NCI-H1092 (cell line): ENCODE results near the gene MSS51.
"Not testable (repeated sequence)": the region's sequence is repeated elsewhere in the genome, so short reads cannot be mapped to it uniquely, and the experiment has no call there.

ENCODE experiments used
- DNase-seq: peaks from one replicate; lab custom pipeline; 2025; lab: John Stamatoyannopoulos, UW

Gene MSS51

DNA sequence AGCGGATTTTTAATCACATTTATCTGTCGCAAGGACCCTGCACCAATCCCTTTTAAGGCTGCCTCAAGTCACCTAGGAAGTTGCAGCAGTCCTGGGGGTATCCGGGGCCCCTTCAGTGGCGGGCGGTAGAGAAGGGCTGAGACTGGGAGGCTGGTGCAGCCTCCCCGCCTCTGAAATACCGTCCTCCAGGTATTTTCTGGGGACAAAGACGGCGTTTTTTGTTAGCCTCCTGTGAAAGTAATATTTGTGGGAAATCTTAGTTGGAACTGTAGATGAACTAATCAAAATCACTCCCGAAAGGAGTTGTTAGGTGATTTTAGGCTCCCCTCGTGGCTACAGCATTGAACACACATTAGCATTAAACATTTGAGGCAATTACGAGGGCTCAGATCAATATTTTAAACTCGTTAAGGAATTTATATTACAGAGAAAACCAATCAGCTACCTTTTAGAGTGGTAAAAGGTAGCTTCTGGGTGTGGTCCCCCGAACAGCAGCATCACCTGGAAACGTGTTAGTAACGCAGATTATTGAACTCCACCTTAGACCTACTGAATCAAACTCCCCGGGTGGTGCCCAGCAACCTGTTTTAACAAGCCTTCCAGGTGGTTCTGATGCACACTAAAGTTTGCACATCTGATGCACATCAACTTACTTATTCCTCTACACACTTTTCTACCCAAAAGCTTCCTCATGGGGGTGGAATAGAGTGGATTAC, 19.0 kb downstream of the MSS51 start:
- DNase-seq: no peak

GRCh38 chr10:73413528-73414229, 19.7 kb downstream of the MSS51 start, which contains the start of gene ANXA7:
Gene ANXA7, minus strand, starts transcription at chr10:73414058. Its CDS starts 13,202 bp downstream, at chr10:73400856.
- peak; percentile 83 for DNase-seq

GRCh38 chr10:73413108-73413527, 20.2 kb downstream of the MSS51 start:
- peak; percentile 17 for DNase-seq

- no peak for DNase-seq
These were observed 22.5 kb downstream of the MSS51 start for GRCh38 chr10:73410897-73411296.

DNA sequence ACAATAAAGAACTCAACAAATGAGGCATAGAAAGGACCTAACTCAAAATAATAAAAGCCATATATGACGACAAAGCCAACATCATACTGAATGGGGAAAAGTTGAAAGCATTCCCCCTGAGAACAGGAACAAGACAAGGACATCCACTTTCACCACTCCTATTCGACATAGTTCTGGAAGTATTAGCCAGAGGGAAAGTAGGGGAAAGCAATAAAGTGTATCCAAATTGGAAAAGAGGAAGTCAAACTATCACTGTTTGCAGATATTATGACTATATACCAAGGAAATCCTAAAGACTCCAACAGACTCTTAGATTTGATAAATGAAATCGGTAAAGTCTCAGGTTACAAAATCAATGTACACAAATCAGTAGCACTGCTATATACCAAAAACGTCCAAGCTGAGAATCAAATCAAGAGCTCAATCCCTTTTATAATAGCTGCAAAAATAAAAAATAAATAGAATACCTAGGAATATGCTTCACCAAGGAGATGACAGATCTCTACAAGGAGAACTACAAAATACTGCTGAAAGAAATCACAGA, 24.3 kb downstream of the MSS51 start:
- no peak for DNase-seq

DNA sequence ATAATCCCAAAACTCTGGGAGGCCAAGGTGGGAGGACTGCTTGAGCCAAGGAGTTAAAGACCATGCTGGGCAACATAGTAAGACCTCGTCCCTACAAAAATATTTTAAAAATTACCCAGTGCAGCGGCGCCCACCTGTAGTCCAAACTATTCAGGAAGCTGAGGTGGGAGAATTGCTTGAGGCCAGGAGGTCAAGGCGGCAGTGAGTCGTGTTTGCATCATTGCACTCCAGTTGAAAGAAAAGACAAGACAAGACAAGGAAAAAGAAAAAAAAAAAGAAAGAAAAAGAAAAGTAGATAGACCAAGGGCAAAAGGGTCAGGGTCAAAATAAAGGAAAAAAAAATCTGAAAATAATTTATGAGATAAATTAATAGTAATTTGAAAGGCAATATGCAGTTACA, 25.3 kb downstream of the MSS51 start:
- DNase-seq: no peak

DNA sequence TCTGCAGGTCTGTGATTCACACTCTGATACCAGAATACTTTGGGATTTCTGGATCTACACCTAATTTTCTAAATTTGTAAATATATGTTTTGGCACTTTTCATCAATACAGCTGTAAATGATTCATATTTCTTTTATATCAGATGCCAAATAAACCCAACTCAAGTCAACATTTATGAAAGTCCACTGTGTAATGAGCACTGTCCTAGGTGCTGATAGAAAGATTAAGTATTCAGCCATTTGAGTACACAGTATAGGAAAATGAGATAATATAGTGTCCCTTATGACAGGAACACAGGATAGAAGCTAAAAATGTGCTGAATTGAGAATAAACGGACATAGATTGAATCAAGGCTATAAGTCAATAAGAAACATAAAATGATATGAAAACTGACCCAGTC, 25.9 kb downstream of the MSS51 start:
- no peak for DNase-seq

DNA sequence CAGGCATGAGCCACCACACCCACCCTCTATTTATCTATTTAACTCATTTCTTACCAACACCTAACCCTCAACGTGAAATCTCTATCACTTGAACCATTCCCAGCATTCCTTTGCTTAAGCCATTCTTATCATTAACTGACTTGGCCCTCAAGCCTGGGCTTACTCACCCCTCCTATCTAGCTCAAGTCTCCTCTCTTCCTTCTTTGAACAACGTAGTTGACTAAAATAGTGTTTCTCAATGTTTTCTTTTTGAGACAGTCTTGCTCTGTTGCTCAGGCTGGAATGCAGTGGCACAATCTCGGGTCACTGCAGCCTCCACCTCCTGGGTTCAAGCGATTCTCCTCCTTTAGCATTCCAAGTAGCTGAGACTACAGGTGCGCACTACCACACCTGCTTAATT, 26.5 kb downstream of the MSS51 start:
- DNase-seq: no peak

DNA sequence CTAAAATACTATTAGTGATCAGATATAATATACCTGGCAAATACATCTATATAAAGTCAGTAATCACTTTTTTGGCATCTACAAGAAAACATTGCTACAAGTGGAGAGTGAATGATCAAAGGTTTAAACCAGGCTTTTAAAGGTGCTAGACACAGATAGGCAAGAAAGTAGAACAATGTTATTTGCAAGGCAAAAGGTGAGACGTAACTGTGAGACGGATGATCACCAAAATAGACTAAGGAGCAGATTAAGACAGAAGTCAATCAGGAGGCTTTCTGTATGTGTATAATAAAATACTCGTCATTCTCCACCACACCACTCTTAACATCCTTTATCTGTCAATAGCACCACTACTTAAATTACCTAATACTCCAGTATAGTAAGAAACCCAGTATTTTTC, 27.8 kb downstream of the MSS51 start:
- no peak for DNase-seq

DNA sequence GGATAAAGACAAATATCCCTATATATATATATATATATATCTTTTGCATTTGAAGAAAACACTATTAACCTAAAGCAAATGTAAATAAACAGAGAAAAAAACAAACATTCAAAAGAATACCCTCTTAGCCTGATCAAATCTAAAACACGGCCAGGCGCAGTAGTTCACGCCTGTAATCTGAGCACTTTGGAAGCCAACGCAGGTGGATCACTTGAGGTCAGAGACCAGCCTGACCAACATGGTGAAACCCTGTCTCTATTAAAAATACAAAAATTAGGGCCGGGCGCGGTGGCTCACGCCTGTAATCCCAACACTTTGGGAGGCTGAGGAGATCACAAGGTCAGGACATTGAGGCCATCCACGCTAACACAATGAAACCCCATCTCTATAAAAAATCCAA, 28.7 kb downstream of the MSS51 start:
- no peak for DNase-seq

DNA sequence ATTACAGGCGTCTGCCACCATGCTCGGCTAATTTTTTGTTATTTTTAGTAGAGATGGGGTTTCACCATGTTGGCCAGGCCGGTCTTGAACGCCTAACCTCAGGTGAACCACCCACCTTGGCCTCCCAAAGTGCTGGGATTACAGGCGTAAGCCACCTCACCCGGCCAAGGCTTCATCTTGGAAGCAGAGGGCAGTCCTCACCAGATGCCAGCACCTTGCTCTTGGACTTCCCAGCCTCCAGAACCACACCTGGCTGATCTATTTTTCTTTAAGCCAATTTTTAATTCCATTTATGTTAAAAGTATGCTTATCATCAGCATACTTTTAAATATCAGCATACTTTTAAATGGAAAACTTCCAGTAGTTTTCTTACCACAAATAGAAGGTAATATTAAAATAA, 31.7 kb downstream of the MSS51 start:
- no peak for DNase-seq

DNA sequence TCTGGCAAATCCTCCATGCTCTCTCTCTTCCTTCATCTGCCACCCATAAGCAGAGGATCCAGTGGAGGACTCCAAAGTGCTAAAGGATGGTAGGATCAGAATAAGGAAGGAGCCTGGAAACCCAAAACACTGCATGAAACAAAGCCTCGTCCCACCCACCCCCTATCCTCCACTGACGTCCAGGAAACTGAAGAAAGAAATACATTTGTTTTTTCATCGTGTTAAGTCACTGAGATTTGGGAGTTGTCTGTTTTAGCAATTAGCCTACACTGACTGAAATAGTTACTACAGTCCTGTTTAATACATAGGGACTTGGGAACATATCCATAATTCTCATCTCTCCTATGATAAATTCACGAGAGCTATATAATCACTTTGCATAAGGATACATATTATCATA, 34.3 kb downstream of the MSS51 start:
- no peak for DNase-seq

DNA sequence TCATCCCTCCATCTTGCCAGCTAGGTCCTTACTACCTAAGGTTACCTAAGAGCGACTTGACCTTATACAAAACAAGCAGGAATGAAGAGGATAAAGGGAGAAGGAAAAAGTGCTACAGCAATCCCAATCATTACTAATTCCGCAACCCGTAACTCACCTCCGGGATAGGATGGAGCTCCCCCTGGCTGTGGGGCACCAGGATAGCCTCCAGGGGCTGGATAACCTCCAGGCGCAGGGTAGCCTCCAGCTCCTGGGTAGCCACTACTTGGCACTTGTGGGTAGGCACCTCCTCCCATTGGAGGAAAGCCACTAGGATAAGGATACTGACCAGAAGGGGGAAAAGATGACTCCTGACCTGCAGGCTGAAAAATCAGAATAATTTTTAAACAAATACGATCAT, 35.3 kb downstream of the MSS51 start:
- DNase-seq: no peak

GRCh38 chr10:73394325-73394724, 39.0 kb downstream of the MSS51 start:
- DNase-seq: not testable (repeated sequence)

DNA sequence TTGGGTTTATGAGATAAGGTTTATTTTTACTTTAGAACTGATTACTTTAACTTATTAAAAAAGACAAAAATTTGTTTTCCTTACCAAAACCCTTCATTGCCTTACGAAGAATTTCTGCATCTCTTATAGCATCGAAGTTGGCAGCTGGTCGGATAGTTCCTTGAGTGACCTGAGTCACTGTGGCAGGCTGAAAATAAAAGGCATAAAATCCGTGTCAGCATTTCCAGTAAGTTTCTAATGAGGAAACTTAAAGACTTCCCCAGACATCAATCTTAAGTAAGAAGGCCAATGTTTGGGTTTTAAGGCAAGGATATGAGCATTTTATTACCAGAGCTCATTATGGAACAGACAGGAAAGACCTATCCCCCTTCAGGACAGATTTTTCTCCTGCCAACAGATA, 45.1 kb downstream of the MSS51 start:
- DNase-seq: no peak

DNA sequence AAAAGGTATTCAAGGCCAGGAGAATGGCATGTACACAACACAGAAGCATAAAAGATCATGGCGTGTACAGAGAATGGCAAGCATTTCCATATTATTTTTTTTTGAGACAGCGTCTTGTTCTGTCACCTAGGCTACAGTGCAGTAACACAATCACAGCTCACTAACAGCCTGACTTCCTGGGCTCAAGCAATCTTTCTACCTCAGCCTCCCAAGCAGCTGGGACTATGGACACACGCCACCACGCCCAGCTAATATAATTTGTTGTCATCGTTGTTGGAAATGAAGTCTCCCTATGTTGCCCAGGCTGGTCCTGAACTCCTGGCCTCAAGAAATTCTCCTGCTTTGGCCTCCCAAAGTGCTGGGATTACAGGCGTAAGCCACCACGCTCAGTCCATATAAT, 46.8 kb downstream of the MSS51 start:
- no peak for DNase-seq

- DNase-seq: no peak
These were observed 54.2 kb downstream of the MSS51 start for GRCh38 chr10:73379064-73379748.

GRCh38 chr10:73376679-73377078, 56.7 kb downstream of the MSS51 start:
- no peak for DNase-seq
